CD4-positive, alpha-beta T cell treated with Interleukin-10 for 1 hour (primary cell): Measurements from ENCODE around the gene RAD18.

Source experiments
- DNase-seq: peaks from one replicate; pipeline ENCODE4 v3.0.0-alpha.2; 2020

The RAD18 gene

GRCh38 chr3:8962226-8962861 is 928 bp downstream of the RAD18 start:
- DNase-seq = no peak

DNA sequence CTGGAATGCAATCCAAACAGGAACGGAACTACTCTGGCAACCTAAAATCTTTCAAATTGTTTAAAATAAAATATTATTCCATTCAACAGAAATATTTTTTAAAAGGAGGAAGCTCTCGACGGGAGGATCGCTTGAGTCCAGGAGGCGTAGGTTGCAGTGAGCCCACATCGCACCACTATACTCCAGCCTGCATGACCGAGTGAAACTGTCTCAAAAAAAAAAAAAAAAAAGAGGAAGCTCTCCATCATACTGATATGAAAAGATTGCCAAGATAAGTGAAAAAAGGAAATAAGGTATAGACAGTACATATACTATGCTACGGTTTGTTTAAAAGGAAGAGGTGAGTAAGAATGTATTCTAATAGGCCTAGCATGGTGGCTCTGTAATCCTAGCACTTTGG is 3.6 kb downstream of the RAD18 start:
- DNase-seq = no peak

DNA sequence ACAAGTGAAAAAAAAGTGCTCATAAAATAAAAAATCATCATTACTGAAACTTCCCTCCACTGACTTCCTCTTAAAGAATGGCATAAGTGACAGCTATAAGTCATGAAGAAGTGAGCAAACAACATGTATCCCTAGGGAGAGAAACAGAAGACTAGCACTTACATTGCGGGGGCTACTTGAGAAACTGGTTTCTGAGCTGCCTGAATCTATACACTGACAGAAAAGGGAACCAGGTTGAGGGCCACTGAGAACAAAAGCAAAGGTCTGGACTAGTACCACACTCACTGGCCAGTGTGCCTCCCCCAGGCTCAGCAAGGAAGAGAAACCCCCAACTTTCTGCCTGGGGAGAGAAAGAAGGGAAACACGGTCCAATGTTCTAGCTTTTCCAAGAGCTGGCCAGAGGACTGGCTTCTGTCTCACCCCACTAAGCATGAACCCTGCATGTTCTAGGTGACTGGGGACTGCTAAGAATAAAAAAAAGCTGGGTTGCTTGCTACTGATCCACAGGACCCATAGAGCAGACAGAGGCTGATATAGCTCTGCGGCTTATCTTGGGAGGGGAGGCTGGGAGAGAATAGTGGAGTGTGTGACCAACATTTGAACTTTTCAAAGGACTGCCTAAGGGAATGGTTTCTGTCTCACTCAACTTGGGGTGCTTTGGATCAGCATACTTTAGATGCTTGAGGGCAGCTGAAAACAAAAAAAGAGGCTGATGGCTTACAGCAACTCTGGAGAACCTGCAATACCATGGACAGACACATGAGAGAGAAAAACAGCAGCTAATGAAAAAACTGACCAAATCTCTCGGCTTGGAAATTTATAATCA is 8.1 kb downstream of the RAD18 start:
- no peak for DNase-seq

GRCh38 chr3:8953313-8953712 is 10.0 kb downstream of the RAD18 start:
- DNase-seq = no peak

DNA sequence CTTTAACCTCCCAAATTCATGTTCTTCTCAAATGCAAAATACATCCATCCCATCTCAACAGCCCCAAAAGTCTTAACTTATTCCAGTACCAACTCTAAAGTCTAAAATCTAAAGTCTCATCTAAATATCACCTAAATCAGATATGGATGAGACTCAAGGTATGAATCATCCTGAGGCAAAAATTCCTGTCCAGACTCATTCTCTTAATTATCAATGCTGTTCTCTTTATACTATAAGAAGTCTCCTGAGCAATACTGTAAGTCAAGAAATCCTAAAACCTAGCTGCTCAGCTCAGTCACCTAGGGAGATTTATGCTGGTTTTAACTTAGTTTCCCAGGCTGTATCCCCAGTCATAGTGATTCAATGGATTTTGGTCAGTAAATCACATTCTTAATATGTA is 11.1 kb downstream of the RAD18 start:
- DNase-seq = no peak

DNA sequence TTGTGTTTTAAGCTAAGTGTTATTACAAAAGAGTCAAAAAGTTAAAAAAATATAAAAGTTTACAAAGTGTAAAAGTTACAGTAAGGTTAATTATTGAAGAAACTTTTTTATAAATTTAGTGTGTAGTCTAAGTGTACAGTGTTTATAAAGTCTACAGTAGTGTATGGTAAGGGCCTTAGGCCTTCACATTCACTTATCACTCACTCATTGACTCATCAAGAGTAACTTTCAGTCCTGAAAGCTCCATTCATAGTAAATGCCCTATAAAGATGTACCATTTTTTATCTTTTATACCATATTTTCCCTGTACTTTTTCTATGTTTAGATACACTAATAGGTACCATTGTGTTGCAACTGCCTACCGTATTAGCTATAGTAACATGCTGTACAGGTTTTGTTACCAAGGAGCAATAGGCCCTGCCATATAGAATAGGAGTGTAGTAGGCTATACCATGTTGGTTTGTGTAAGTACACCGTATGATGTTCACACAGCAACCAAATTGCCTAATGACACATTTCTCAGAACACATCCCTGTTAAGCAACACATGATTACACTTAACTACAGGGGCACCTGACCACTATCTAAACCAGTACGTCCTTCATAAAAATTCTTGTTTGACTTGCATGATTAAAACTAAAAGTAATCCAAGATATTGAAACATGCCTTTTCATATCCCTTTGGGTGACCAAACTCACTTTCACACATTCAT is 17.2 kb downstream of the RAD18 start:
- DNase-seq = no peak

GRCh38 chr3:8942746-8943488 is 20.4 kb downstream of the RAD18 start:
- DNase-seq = no peak

DNA sequence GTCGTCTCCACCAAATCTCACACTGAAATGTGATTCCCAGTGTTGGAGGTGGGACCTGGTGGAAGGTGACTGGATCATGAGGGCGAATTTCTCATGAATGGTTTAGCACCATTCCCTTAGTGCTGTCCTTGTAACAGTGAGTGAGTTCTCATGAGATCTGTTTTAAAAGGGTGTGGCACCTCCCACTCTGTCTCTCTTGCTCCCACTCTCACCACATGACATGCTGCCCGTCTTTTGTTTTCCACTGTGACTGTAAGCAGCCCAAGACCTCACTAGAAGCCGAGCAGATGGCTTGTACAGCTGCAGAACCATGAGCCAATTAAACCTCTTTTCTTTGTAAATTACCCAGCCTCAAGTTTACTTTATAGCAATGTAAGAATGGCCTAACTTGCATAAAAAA is 21.2 kb downstream of the RAD18 start:
- no peak for DNase-seq

GRCh38 chr3:8938021-8938420 is 25.3 kb downstream of the RAD18 start:
- no peak for DNase-seq

DNA sequence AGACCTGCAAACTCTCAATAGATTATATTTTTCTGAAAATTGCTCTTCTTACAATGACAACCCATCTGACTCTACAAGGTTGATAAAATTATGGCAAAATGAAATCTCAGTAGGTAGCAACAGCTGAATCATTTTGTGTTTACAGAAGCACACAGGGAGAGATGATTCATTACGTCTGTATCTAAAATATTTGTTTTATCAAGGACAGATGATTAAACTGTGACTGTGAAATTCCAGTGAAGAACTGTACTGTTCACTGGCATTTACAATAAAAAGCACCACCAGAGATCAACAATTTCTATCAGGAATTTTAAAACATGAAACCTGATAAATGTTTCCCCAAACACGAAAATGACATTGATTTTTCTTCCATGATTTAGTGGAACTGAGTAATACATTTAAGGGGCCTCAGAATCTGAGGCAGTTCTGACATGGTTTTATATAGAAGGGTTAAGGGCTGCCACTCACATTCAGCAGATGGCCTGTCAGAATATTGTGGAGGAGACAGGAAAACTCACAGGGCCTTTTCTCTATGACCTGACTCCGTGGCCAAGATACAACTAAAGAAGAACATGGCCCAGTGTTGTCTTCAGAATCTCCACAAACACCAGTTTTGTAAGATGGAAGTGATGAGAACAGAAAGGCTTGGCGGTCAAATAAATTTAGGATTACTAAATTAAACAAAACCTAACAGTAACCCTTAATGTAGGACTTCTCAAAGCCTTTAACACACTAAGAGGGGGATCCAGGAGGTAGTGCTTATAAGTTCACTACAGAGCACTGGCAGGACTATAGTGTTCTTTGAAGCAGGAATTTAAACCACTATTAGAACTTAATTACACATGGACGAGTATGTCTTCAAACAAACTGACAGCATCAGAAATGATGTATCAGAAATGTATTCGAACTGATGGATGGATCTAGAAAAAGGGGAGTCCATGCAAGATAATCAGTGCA is 25.9 kb downstream of the RAD18 start:
- DNase-seq = no peak

GRCh38 chr3:8932507-8932906 is 30.8 kb downstream of the RAD18 start:
- no peak for DNase-seq

GRCh38 chr3:8931342-8931741 is 31.9 kb downstream of the RAD18 start:
- no peak for DNase-seq

DNA sequence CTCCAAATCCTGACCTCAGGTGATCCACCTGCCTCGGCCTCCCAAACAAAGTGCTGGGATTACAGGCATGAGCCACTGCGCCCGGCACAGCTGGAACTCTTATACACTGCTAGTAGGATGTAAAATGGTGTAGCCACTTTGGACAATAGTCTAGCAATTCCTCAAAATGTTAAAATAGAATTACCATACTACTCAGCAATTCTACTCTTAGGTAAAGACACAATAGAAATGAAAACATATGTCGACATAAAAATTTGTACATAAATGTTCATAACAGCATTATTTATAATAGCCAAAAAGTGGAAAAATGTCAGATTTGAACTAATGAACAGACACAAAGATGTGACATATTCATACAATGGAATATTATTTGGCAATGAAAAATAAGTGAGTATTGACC is 33.4 kb downstream of the RAD18 start:
- DNase-seq = no peak

DNA sequence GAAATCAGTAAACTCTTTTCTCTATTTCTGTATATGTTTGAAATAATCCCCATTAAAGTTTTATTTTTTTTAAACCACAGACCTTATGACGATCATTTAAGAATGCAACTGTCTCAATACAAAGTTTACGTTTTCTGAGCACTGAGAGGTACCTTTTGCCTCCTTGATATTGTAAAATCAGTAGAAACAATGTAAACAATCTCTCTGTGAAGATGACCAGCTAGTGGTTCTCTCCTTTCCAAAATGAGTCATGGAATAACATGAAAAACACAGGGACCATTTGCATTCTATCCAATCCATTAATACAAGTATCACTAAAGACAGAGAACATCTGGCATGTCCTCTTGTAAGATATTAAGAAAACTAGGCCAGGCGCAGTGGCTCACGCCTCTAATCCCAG is 48.8 kb downstream of the RAD18 start:
- DNase-seq = no peak

- DNase-seq = no peak
These were observed 51.5 kb downstream of the RAD18 start for GRCh38 chr3:8911781-8912180.

DNA sequence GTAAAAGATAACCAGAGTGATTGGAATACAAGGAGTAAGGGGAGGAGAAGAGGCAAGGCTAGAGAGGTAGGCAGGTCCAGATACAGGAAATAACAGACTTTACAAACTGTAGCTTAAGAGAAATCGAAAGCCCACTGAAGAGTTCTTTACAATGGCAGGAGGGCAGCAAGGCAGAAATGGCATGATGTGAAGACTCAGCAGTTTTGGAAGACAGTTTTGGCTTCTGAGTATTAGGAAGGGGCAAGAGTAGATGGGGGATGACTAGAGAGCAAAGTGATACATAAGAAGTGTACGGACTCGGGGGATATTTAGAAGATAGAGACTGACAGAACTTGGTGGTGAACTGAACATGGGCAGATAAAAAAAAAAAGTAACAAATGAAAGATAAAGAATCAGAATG is 54.1 kb downstream of the RAD18 start:
- no peak for DNase-seq

DNA sequence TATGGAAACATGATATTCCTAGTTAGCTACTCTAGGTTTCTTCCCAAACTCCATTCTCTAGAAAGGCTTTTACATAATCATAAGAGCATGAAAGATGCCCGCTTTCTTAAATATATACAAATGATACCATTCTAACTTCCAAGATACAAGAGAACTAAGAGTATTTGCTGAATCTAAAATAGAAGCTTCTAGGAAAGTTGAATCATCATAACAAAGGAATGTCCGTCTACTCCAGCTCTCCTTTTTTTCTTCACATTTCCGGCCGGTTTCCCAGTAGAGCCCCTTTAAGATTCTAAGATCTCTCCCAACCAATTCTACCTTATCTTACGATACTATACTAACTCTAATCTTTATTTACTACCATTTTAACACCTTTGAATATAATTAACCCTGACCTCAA is 60.1 kb downstream of the RAD18 start:
- DNase-seq = no peak

GRCh38 chr3:8900869-8901268 is 62.4 kb downstream of the RAD18 start:
- DNase-seq = no peak

DNA sequence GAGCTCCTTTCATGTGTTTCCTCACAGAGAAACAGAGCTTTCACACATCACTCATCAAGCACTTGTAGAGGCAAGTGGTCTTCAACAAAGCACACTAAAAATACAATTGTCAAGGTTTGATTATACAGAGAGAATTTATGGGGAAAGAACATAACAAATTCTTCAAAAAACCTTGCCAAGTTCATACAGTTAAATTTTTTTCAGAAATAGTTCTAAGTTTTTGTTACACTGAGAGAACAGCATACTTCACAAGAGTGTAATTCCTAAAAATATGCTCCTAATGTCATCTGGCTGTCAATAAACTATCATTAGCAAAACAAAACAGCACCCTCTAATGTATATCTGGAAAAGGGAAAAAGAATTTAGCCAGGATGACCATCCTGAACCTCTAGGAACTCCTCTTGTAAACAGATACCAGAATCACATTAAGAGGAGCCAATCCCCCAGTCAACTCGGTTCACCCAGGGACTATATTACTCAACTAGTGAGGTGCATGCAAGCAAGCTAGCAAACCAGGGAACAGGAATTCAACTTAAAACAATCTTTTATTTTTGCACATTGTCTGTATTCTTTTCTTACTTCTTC is 63.3 kb downstream of the RAD18 start:
- no peak for DNase-seq

DNA sequence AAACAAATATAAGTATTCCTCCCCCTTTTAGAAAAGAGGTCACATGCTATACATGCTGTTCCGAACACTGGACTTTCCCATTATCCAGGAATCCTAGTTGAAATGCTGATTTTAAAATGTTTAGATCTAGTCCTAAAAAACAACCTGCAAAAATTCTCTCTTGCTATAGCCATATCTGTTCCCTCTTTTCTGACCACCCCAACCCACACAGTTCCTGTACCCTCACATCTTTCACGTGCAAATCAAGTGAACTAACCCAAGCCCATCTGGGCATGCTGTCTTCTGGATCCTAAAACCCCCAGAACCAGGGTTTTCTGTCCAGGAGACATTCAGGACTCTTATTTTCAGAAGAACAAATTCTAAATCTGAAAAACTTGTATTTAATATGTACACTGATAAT is 67.4 kb downstream of the RAD18 start:
- no peak for DNase-seq

DNA sequence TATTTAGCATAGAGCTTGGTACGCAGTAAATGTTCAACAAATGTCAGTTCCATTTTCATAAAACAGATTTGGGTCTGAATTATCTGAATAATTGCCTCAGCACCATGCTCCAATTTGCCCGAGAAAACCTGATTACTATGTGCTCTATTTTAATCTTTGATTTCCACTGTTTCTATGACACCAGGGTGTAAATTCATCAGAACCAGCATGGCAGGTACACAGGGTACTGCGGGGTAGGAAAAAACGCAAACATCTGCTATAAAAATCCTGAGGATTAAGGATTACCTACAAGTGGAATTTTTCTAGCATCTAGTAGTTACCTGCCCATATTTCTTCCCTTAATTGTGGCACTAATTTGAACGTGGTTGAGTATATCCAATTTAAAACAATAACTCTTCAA is 70.3 kb downstream of the RAD18 start:
- no peak for DNase-seq

DNA sequence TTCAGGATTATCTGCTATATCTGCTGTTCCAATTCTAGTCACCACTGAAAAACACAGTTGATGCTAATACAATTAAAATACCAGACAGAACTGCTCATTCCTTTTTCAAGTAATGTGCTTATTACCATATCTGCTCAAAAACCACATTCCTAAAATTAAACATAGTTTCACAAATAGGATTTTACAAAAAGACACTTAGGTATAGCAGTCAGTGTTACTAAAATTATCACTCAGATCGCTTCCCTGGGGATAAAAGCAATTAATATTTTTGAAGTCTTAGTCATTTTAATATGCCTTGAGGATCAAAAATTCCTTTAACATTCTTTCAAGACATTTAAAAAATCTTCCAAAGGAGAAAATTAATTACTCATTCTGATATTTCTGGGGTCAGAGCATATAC is 71.5 kb downstream of the RAD18 start:
- DNase-seq = no peak
